Caco-2 (cell line): ENCODE measurements around the gene SP100. TPM values are rescaled to one million over a fixed set of nuclear protein-coding genes. Genes with fewer than 3 reads are reported as not detected.

Source experiments
- BruUV-seq: library from RNA; stranded (reverse); fragments of 400-500 nt; replicated peaks from 2 replicates; lab custom pipeline; 2021; lab: Mats Ljungman, UMichigan
- CTCF ChIA-PET: fragments of 300-600 bp; sonication (Branson Sonifier 250); formaldehyde crosslinking; loops from one replicate; lab custom pipeline; 2022; ENCODE audit warnings: antibody characterized with exemption; lab: Charles Lee
- POLR2A ChIA-PET: fragments of 300-600 bp; sonication (Branson Sonifier 250); formaldehyde crosslinking; loops from one replicate; lab custom pipeline; 2022; ENCODE audit warnings: antibody characterized with exemption; lab: Charles Lee
- DNase-seq, 2 experiments: peaks; one replicate each; pipeline versions ENCODE4 v3.0.0 to v3.0.0-alpha.2; 2020 to 2022
- H3K27me3 ChIP-seq: replicated peaks from 2 replicates; pipeline ENCODE4 v1.6.0; 2011; ENCODE audit warnings: low read length; ENCODE audit not compliant: control insufficient read depth, insufficient read depth
- H3K36me3 ChIP-seq: 2 replicates; pipeline ENCODE4 v1.5.1; 2011; ENCODE audit warnings: low read length; ENCODE audit not compliant: control insufficient read depth, insufficient read depth
- H3K4me1 ChIP-seq: fragments of 250-450 bp; sonication (Bioruptor Pico); 2 replicates; pipeline ENCODE4 v1.5.1; 2020; ENCODE audit warnings: mild to moderate bottlenecking
- H3K4me3 ChIP-seq: 2 replicates; pipeline ENCODE4 v1.5.1; 2011; ENCODE audit warnings: low read depth, mild to moderate bottlenecking, control low read depth, low read length
- H3K9me3 ChIP-seq: fragments of 250-450 bp; sonication (Bioruptor Pico); 2 replicates; pipeline ENCODE4 v1.5.1; 2020; ENCODE audit warnings: mild to moderate bottlenecking, moderate library complexity
- H3K27ac Mint-ChIP-seq: one replicate; pipeline ENCODE4 v1.8.0; 2022; ENCODE audit warnings: mixed read lengths; ENCODE audit not compliant: unreplicated experiment
- H3K27me3 Mint-ChIP-seq: one replicate; pipeline ENCODE4 v1.8.0; 2022; ENCODE audit warnings: mixed read lengths; ENCODE audit not compliant: insufficient read depth, unreplicated experiment
- H3K36me3 Mint-ChIP-seq: one replicate; pipeline ENCODE4 v1.8.0; 2022; ENCODE audit warnings: mild to moderate bottlenecking, mixed read lengths; ENCODE audit not compliant: insufficient read depth, unreplicated experiment
- H3K4me1 Mint-ChIP-seq: one replicate; pipeline ENCODE4 v1.8.0; 2022; ENCODE audit warnings: low read depth, mixed read lengths; ENCODE audit not compliant: unreplicated experiment
- H3K4me3 Mint-ChIP-seq: one replicate; pipeline ENCODE4 v1.8.0; 2022; ENCODE audit warnings: mild to moderate bottlenecking, moderate library complexity, mixed read lengths; ENCODE audit not compliant: unreplicated experiment
- H3K9me3 Mint-ChIP-seq: one replicate; pipeline ENCODE4 v1.8.0; 2022; ENCODE audit warnings: mixed read lengths; ENCODE audit not compliant: unreplicated experiment
- CTCF ChIP-seq, 2 experiments: fragments of 200-600 bp in 1 of 2; IDR thresholded peaks; 1 replicate in 1 of 2; 2 replicates in 1 of 2; pipeline versions ENCODE4 v1.5.1 to v1.8.0; 2011 to 2022; ENCODE audit warnings: antibody characterized with exemption in 1 of 2, control low read depth in 1 of 2, inconsistent platforms in 1 of 2, low read depth in 1 of 2, low read length in 1 of 2, mild to moderate bottlenecking in 1 of 2, moderate library complexity in 1 of 2; ENCODE audit not compliant: insufficient read depth in 1 of 2, severe bottlenecking in 1 of 2, unreplicated experiment in 1 of 2
- intact Hi-C: fragments of 100-400 bp; cut with micrococcal nuclease; formaldehyde crosslinking; loops from one replicate; pipeline ENCODE4 v1.10.0; 2022; ENCODE audit not compliant: unreplicated experiment
- total RNA-seq: library from RNA; stranded (reverse); gene quantifications from 2 replicates; pipeline ENCODE4 v1.2.3, GENCODE V29; 2022

Gene SP100
- total RNA-seq, 1 experiment from 2014 or later, result 7.8 TPM

GRCh38 chr2:230589497-230590015 lies 173.6 kb downstream of the SP100 start:
- Histone ChIP-seq H3K4me3 (no peak overlapping the region), H3K36me3 (no peaks in the 10 kb centered on the region), H3K27me3 (no peaks in the 10 kb centered on the region; the same call in 1 of the 2 replicates), H3K9me3 (no peaks in the 10 kb centered on the region), H3K4me1 (no peaks in the 10 kb centered on the region)
- POLR2A ChIA-PET, result no interaction called here
- no peak overlapping the region for H3K27ac Mint-ChIP-seq
- H3K4me1 Mint-ChIP-seq, result no peaks in the 10 kb centered on the region
- CTCF ChIA-PET, result no interaction called here
- H3K36me3 Mint-ChIP-seq, result no peaks in the 10 kb centered on the region
- peaks cover 10% of the 10 kb centered on the region for H3K27me3 Mint-ChIP-seq
- no TSS peak for BruUV-seq
- no peaks in the 10 kb centered on the region for H3K9me3 Mint-ChIP-seq
- no peak for TF ChIP-seq CTCF (IDR thresholded peaks at IDR 0.05; ENCODE audit: insufficient read depth in 1 of 2, low read depth in 1 of 2, low read length in 1 of 2, severe bottlenecking in 1 of 2, unreplicated experiment in 1 of 2)
- DNase-seq, result no peak
- intact Hi-C loops, result no loop called here
- H3K4me3 Mint-ChIP-seq, result no peak overlapping the region

- Mint-ChIP-seq H3K4me3 (no peak overlapping the region), H3K9me3 (no peaks in the 10 kb centered on the region), H3K4me1 (no peaks in the 10 kb centered on the region), H3K27me3 (peaks cover 8% of the 10 kb centered on the region), H3K36me3 (no peaks in the 10 kb centered on the region), H3K27ac (no peak overlapping the region)
- no peak overlapping the region for H3K4me3 ChIP-seq
- intact Hi-C loops, result no loop called here
- H3K4me1 ChIP-seq, result no peaks in the 10 kb centered on the region
- no TSS peak for BruUV-seq
- ChIA-PET POLR2A (no interaction called here), CTCF (no interaction called here)
- no peak for DNase-seq
- no peak for TF ChIP-seq CTCF (IDR thresholded peaks at IDR 0.05; ENCODE audit: insufficient read depth in 1 of 2, low read depth in 1 of 2, low read length in 1 of 2, severe bottlenecking in 1 of 2, unreplicated experiment in 1 of 2)
- no peaks in the 10 kb centered on the region; the same call in 1 of the 2 replicates for H3K27me3 ChIP-seq
- no peaks in the 10 kb centered on the region for H3K9me3 ChIP-seq
- H3K36me3 ChIP-seq, result no peaks in the 10 kb centered on the region
Measured at GRCh38 chr2:230590333-230590732, 174.3 kb downstream of the SP100 start.

GRCh38 chr2:230591850-230592249 lies 175.8 kb downstream of the SP100 start:
- no peak for TF ChIP-seq CTCF (IDR thresholded peaks at IDR 0.05; ENCODE audit: insufficient read depth in 1 of 2, low read depth in 1 of 2, low read length in 1 of 2, severe bottlenecking in 1 of 2, unreplicated experiment in 1 of 2)
- H3K27me3 Mint-ChIP-seq, result peaks cover 8% of the 10 kb centered on the region
- intact Hi-C loops, result no loop called here
- H3K9me3 Mint-ChIP-seq, result no peaks in the 10 kb centered on the region
- H3K36me3 ChIP-seq, result no peaks in the 10 kb centered on the region
- BruUV-seq, result no TSS peak
- H3K4me3 Mint-ChIP-seq, result no peak overlapping the region
- no peaks in the 10 kb centered on the region for H3K4me1 ChIP-seq
- H3K27me3 ChIP-seq, result no peaks in the 10 kb centered on the region; the same call in 1 of the 2 replicates
- no peaks in the 10 kb centered on the region for H3K9me3 ChIP-seq
- H3K4me1 Mint-ChIP-seq, result no peaks in the 10 kb centered on the region
- no peak overlapping the region for H3K27ac Mint-ChIP-seq
- no peak overlapping the region for H3K4me3 ChIP-seq
- CTCF ChIA-PET, result no interaction called here
- DNase-seq, result no peak
- no peaks in the 10 kb centered on the region for H3K36me3 Mint-ChIP-seq
- POLR2A ChIA-PET, result no interaction called here
